ENCODE data around the gene CCDC88B.

- no peak for TF ChIP-seq CTCF (IDR thresholded peaks at IDR 0.05)
- no peak for TF ChIP-seq ZFX (IDR thresholded peaks at IDR 0.05; ENCODE audit: borderline replicate concordance)
Measured at GRCh38 chr11:64323373-64323772, 16.6 kb upstream of the CCDC88B start.

Data from 22Rv1 (cell line).